CD14-positive monocyte (primary cell): Measurements from ENCODE around the gene MTMR12. TPM values are rescaled to one million over a fixed set of nuclear protein-coding genes. Genes with fewer than 3 reads are reported as not detected.

Experiments used
- DNase-seq, 3 donors: peaks; one replicate each; pipeline ENCODE4 v3.0.0-alpha.2; 2011 to 2022
- H2AFZ ChIP-seq: 2 replicates; pipeline ENCODE4 v1.6.0; 2012; ENCODE audit warnings: mild to moderate bottlenecking, low read depth, low read length, inconsistent platforms; ENCODE audit not compliant: insufficient read depth, poor library complexity, severe bottlenecking
- H3K27ac ChIP-seq, 2 donors: 1 replicate in 1 of 2; 2 replicates in 1 of 2; pipeline ENCODE4 v1.5.1; 2012 to 2013; ENCODE audit warnings: low read length in 2 of 2, control low read depth in 1 of 2, inconsistent platforms in 1 of 2, low read depth in 1 of 2, mild to moderate bottlenecking in 1 of 2
- H3K27me3 ChIP-seq, 2 donors: one replicate each; pipeline versions ENCODE4 v1.6.0 to v1.6.1; 2011 to 2013; ENCODE audit warnings: low read length in 2 of 2; ENCODE audit not compliant: control insufficient read depth in 2 of 2, insufficient read depth in 2 of 2
- H3K36me3 ChIP-seq, 2 donors: replicated peaks in 1 of 2; 1 replicate in 1 of 2; 2 replicates in 1 of 2; pipeline versions ENCODE4 v1.5.1 to v1.6.1; 2012 to 2013; ENCODE audit warnings: low read length in 2 of 2, control low read depth in 1 of 2, inconsistent platforms in 1 of 2, mild to moderate bottlenecking in 1 of 2; ENCODE audit not compliant: insufficient read depth in 2 of 2, control insufficient read depth in 1 of 2
- H3K4me1 ChIP-seq, 2 donors: 1 replicate in 1 of 2; 2 replicates in 1 of 2; pipeline versions ENCODE4 v1.5.1 to v1.6.1; 2012 to 2013; ENCODE audit warnings: low read length in 2 of 2, control low read depth in 1 of 2, inconsistent platforms in 1 of 2, mild to moderate bottlenecking in 1 of 2, moderate library complexity in 1 of 2; ENCODE audit not compliant: insufficient read depth in 2 of 2, control insufficient read depth in 1 of 2
- H3K4me2 ChIP-seq: replicated peaks from 2 replicates; pipeline ENCODE3; 2012; ENCODE audit warnings: low read length, moderate library complexity, mild to moderate bottlenecking; ENCODE audit not compliant: poor library complexity, severe bottlenecking; ENCODE audit errors: extremely low read depth
- H3K4me3 ChIP-seq, 3 experiments: fragments of 200-600 bp in 1 of 3; sonication (generic) in 1 of 3; replicated peaks in 1 of 3; 1 replicate in 2 of 3; 2 replicates in 1 of 3; pipeline ENCODE4 v1.5.1; 2011 to 2013; ENCODE audit warnings: low read length in 3 of 3, mild to moderate bottlenecking in 3 of 3, control low read depth in 2 of 3, low read depth in 2 of 3, inconsistent platforms in 1 of 3, moderate library complexity in 1 of 3
- H3K79me2 ChIP-seq: 2 replicates; pipeline ENCODE4 v1.6.0; 2012; ENCODE audit warnings: mild to moderate bottlenecking, control low read depth, inconsistent platforms, low read length, moderate library complexity; ENCODE audit not compliant: insufficient read depth
- H3K9ac ChIP-seq: 2 replicates; pipeline ENCODE4 v1.6.0; 2017; ENCODE audit warnings: low read length, mild to moderate bottlenecking; ENCODE audit not compliant: insufficient read depth, poor library complexity, severe bottlenecking
- H3K9me3 ChIP-seq, 2 donors: replicated peaks in 1 of 2; 1 replicate in 1 of 2; 2 replicates in 1 of 2; pipeline versions ENCODE4 v1.5.1 to v1.6.1; 2012 to 2013; ENCODE audit warnings: low read length in 2 of 2, control low read depth in 1 of 2; ENCODE audit not compliant: control insufficient read depth in 1 of 2, insufficient read depth in 1 of 2
- H4K20me1 ChIP-seq: 2 replicates; pipeline ENCODE4 v1.6.0; 2012; ENCODE audit warnings: mild to moderate bottlenecking, low read length, control low read depth, moderate library complexity; ENCODE audit not compliant: insufficient read depth
- H3K27ac Mint-ChIP-seq, 7 donors: one replicate each; pipeline ENCODE4 v1.8.0; 2020; ENCODE audit warnings: mild to moderate bottlenecking in 7 of 7, mixed read lengths in 7 of 7, moderate library complexity in 6 of 7, inconsistent platforms in 2 of 7
- H3K27me3 Mint-ChIP-seq, 3 donors: one replicate each; pipeline ENCODE4 v1.8.0; 2021 to 2022; ENCODE audit warnings: low read depth in 3 of 3, mild to moderate bottlenecking in 3 of 3, mixed read lengths in 3 of 3, moderate library complexity in 3 of 3, inconsistent platforms in 1 of 3
- H3K36me3 Mint-ChIP-seq, 2 donors: one replicate each; pipeline ENCODE4 v1.8.0; 2020; ENCODE audit warnings: mixed read lengths in 2 of 2, inconsistent platforms in 1 of 2, mild to moderate bottlenecking in 1 of 2
- H3K4me1 Mint-ChIP-seq: one replicate; pipeline ENCODE4 v1.8.0; 2020; ENCODE audit warnings: mild to moderate bottlenecking, mixed read lengths
- H3K4me3 Mint-ChIP-seq, 2 donors: one replicate each; pipeline ENCODE4 v1.8.0; 2020; ENCODE audit warnings: mild to moderate bottlenecking in 2 of 2, mixed read lengths in 2 of 2, moderate library complexity in 1 of 2
- H3K9me3 Mint-ChIP-seq, 7 donors: one replicate each; pipeline ENCODE4 v1.8.0; 2020 to 2022; ENCODE audit warnings: mixed read lengths in 7 of 7, mild to moderate bottlenecking in 6 of 7, moderate library complexity in 6 of 7, inconsistent platforms in 2 of 7
- CTCF ChIP-seq: fragments of 200-600 bp; IDR thresholded peaks from one replicate; pipeline ENCODE4 v1.8.0; 2022; ENCODE audit warnings: antibody characterized with exemption, mild to moderate bottlenecking
- whole genome bisulfite sequencing: methylation state at CpG from one replicate; pipeline ENCODE4 v1.1.5; 2013; ENCODE audit warnings: missing lambda C conversion rate; ENCODE audit not compliant: insufficient coverage; 5-methylcytosine and 5-hydroxymethylcytosine counted together
- intact Hi-C, 2 donors: fragments of 100-400 bp; cut with micrococcal nuclease; formaldehyde crosslinking; loops; one replicate each; pipeline versions ENCODE4 v1.15.0 to v1.15.1; 2023
- polyA plus RNA-seq, 3 donors: library from polyadenylated mRNA; depleted of rRNA in 1 of 3; unstranded in 2 of 3; stranded (reverse) in 1 of 3; fragments of 300-500 nt in 2 of 3; fragments of >200 nt in 1 of 3; fragmentation: Illumina TruSeq in 2 of 3; gene quantifications; 1 replicate in 2 of 3; 2 replicates in 1 of 3; pipeline ENCODE4 v1.2.3, GENCODE V29; 2012 to 2021
- small RNA-seq: library from RNA; depleted of rRNA; stranded (forward); fragments of <200 nt; gene quantifications from one replicate; pipeline ENCODE3, GENCODE V24; 2012; ENCODE audit warnings: low read depth; ENCODE audit not compliant: insufficient read length

MTMR12 gene
- polyA plus RNA-seq, 3 donors, result 10.3 to 19.0 (median 17.3) TPM

- WGBS, result 19% methylated on average over 3 of the region's 5 CpGs
- Histone ChIP-seq H3K9me3 (no peaks in the 10 kb centered on the region), H3K9ac (no peak overlapping the region), H3K79me2 (no peaks in the 10 kb centered on the region), H3K27ac (no peak overlapping the region), H4K20me1 (no peaks in the 10 kb centered on the region), H3K4me2 (peak overlapping the region; percentile 11), H3K4me3 (no peak overlapping the region), H2AFZ (no peak overlapping the region), H3K36me3 (no peaks in the 10 kb centered on the region), H3K27me3 (no peaks in the 10 kb centered on the region), H3K4me1 (peaks cover 6 to 8% of the 10 kb centered on the region in 2 donors)
- Mint-ChIP-seq H3K27me3 (peaks cover 0 to 6% (median 2%) of the 10 kb centered on the region in 3 donors), H3K4me3 (no peak overlapping the region), H3K9me3 (peaks cover 0 to 4% (median 3%) of the 10 kb centered on the region in 7 donors), H3K4me1 (peaks cover 16% of the 10 kb centered on the region), H3K27ac (peak overlapping the region in 2 of 7 donors; percentile 11 to 48), H3K36me3 (no peaks in the 10 kb centered on the region)
- TF ChIP-seq CTCF, result no peak
- DNase-seq, result peak in 1 of 3 donors; percentile 18
- intact Hi-C loops, result no loop called here
These were observed 130.2 kb downstream of the MTMR12 start for GRCh38 chr5:32182463-32183063.

Small RNA genes lying within 50 kb of the gene (small RNA-seq; reads per million reads assigned to genes)
- gene RNU6-1079P (not detected), gene RNU6-378P (not detected)

Other genes starting within 250 kb of the MTMR12 start
- gene GOLPH3, start 138.6 kb downstream of the MTMR12 start, polyA plus RNA-seq, result 100 to 1,000 TPM in 2 of 3 donors, 10 to 100 TPM in 1; 25.1 to 108 (median 105) TPM
- 10 to 100 TPM; 29.8 to 81.8 (median 62.3) TPM for gene ZFR, start 131.8 kb upstream of the MTMR12 start, polyA plus RNA-seq